Measurements from ENCODE around the gene SPIN1.

DNA sequence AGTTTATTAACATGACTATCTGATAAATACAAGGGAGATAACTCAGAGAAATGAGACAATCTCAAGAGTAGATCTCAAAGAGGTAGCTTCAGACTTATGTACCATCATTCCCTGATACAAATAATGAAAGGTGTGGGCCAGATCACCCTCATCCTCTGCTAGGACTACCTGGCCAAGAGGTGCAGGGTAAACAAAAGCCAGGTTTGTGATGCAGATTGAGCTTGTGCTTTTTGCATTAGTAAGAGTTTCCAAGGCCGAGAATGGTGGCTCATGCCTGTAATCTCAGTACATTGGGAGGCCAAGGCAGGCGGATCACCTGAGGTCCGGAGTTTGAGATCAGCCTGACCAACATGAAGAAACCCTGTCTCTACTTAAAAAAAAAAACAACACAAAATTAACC, 8.9 kb upstream of the SPIN1 start:
- TF ChIP-seq, protein P1, sequence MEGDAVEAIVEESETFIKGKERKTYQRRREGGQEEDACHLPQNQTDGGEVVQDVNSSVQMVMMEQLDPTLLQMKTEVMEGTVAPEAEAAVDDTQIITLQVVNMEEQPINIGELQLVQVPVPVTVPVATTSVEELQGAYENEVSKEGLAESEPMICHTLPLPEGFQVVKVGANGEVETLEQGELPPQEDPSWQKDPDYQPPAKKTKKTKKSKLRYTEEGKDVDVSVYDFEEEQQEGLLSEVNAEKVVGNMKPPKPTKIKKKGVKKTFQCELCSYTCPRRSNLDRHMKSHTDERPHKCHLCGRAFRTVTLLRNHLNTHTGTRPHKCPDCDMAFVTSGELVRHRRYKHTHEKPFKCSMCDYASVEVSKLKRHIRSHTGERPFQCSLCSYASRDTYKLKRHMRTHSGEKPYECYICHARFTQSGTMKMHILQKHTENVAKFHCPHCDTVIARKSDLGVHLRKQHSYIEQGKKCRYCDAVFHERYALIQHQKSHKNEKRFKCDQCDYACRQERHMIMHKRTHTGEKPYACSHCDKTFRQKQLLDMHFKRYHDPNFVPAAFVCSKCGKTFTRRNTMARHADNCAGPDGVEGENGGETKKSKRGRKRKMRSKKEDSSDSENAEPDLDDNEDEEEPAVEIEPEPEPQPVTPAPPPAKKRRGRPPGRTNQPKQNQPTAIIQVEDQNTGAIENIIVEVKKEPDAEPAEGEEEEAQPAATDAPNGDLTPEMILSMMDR (IDR thresholded peaks at IDR 0.05): no peak
- no peak for TF ChIP-seq EZH2 (IDR thresholded peaks at IDR 0.05; ENCODE audit: borderline replicate concordance, insufficient read depth, low read depth, low read length, poor library complexity, severe bottlenecking)

Data from B cell (primary cell).